GM21717 (cell line): ENCODE results near the gene NDRG2.

Source experiments
- ATAC-seq: cut with Tn5 transposase; IDR thresholded peaks from one replicate; pipeline ENCODE4 v1.9.1; 2021; ENCODE audit warnings: mild to moderate bottlenecking, moderate library complexity; ENCODE audit not compliant: unreplicated experiment

NDRG2 gene

GRCh38 chr14:20973501-20973900 is 51.4 kb downstream of the NDRG2 start:
- ATAC-seq, result no peak

GRCh38 chr14:20971705-20972021 is 53.2 kb downstream of the NDRG2 start:
- peak; percentile 31 for ATAC-seq

GRCh38 chr14:20970983-20971704 is 53.7 kb downstream of the NDRG2 start:
- ATAC-seq, result peak; percentile 89

- ATAC-seq, result peak; percentile 9
These were observed 54.2 kb downstream of the NDRG2 start for GRCh38 chr14:20970647-20970982.

DNA sequence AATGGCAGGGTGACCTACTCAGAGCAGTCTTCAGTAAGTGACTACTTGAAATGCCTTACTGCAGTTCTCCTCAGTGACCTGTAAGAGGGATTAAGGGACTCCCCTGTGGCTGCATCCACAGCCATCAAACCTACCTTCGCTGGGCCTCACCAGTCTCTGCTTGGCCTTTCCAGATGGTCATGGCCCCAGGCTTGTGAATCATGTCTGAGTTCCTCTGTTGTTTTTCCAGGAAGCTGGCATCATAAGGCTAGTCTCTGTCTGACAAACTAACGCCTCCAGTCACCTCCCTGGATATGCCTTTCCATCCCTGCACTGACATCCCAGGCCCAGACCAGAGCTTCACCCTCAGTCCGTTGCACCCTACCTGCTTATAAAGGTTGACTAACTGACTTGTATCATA is 55.5 kb downstream of the NDRG2 start:
- ATAC-seq, result no peak
